ENCODE results near the gene PIGL. TPM values are rescaled to one million over a fixed set of nuclear protein-coding genes. Genes with fewer than 3 reads are reported as not detected.

The PIGL gene
- total and polyA plus RNA-seq, 2 of the 4 experiments (the other 2 are of a cell fraction) = 17.9 to 29.5 TPM

DNA sequence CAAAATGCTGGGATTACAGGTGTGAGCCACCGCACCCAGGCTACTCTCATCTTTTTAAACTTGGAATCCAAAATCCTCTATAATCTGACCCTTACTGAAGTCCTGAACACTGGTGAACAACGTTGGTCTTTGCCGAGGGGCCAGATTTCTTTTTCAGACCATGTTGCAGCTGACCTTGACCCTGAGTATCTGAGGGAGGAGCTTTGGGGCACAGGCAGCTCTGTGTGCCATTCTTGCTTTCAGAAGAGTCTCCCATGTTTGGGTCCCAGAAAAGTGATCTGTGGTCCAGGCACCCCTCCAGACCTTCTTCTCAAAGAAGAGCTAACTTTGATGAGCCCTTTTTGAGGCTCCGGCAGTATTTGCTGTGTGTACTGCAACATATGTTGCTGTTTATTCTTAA is 85.8 kb downstream of the PIGL start:
- Histone ChIP-seq H3K27ac (ENCODE audit: insufficient read depth, low read length) (no peak overlapping the region), H2AK9ac (replicated peaks; ENCODE audit: low read depth, low read length, poor library complexity) (no peak overlapping the region), H4K91ac (ENCODE audit: insufficient read depth, low read depth, low read length) (no peak overlapping the region), H3K14ac (replicated peaks; ENCODE audit: low read depth, low read length) (no peak overlapping the region), H3K56ac (ENCODE audit: extremely low read depth, insufficient read depth, low read length) (no peak overlapping the region), H3K9ac (ENCODE audit: low read depth, low read length) (no peak overlapping the region), H3K4me1 (ENCODE audit: control insufficient read depth, insufficient read depth, low read length) (peaks cover 8% of the 10 kb centered on the region), H2BK15ac (ENCODE audit: low read depth, low read length) (no peak overlapping the region), H2BK20ac (ENCODE audit: low read depth, low read length) (no peak overlapping the region), H2AK5ac (ENCODE audit: low read depth, low read length) (no peak overlapping the region), H3K27me3 (ENCODE audit: control insufficient read depth, insufficient read depth, low read length) (no peaks in the 10 kb centered on the region), H3K18ac (ENCODE audit: low read depth, low read length) (no peak overlapping the region), H3K36me3 (ENCODE audit: control insufficient read depth, insufficient read depth, low read length) (0 out of 2 replicates have a peak, but pooled peaks cover 1% of the 10 kb centered on the region), H3K79me1 (ENCODE audit: low read depth in 1 of 2, low read length in 2 of 2) (no peaks in the 10 kb centered on the region), H3K4me3 (ENCODE audit: insufficient read depth, low read depth, low read length) (no peak overlapping the region), H4K20me1 (ENCODE audit: insufficient read depth, low read length) (no peaks in the 10 kb centered on the region), H2BK5ac (ENCODE audit: low read depth, low read length, poor library complexity, severe bottlenecking) (no peak overlapping the region), H3K9me3 (ENCODE audit: control insufficient read depth, insufficient read depth, low read length) (no peaks in the 10 kb centered on the region), H3K4ac (ENCODE audit: low read depth, low read length) (no peak overlapping the region), H4K5ac (ENCODE audit: low read depth, low read length) (no peak overlapping the region), H3K9me1 (ENCODE audit: insufficient read depth, low read length) (peaks cover 6% of the 10 kb centered on the region), H3K23ac (ENCODE audit: low read depth, low read length) (no peak overlapping the region), H2BK120ac (ENCODE audit: low read depth, low read length) (no peak overlapping the region), H4K8ac (ENCODE audit: low read depth in 2 of 2, low read length in 2 of 2) (no peak overlapping the region), H3K4me2 (ENCODE audit: low read depth, low read length) (no peak overlapping the region), H2AFZ (replicated peaks; ENCODE audit: low read length, poor library complexity) (no peak overlapping the region)
- no peak for TF ChIP-seq MAZ (IDR thresholded peaks at IDR 0.05; ENCODE audit: borderline replicate concordance, low read depth, low read length)
- no peak for TF ChIP-seq USF2 (IDR thresholded peaks at IDR 0.05; ENCODE audit: low read depth, low read length)
- no peak for TF ChIP-seq CHD1 (IDR thresholded peaks at IDR 0.05; ENCODE audit: low read depth, low read length)
- TF ChIP-seq MXI1 (IDR thresholded peaks at IDR 0.05; ENCODE audit: borderline replicate concordance, low read depth, low read length) = no peak
- TF ChIP-seq CEBPB (IDR thresholded peaks at IDR 0.05; ENCODE audit: low read depth, low read length) = no peak
- no peak for TF ChIP-seq NFE2L2 (IDR thresholded peaks at IDR 0.05; ENCODE audit: low read depth, low read length)
- no peak for TF ChIP-seq RCOR1 (IDR thresholded peaks at IDR 0.05; ENCODE audit: insufficient replicate concordance, low read length)
- TF ChIP-seq RAD21 (IDR thresholded peaks at IDR 0.05; ENCODE audit: low read length) = no peak
- TF ChIP-seq FOS (IDR thresholded peaks at IDR 0.05; ENCODE audit: low read depth, low read length) = no peak
- no peak for TF ChIP-seq MAFK (IDR thresholded peaks at IDR 0.05; ENCODE audit: low read depth, low read length)
- no peak for TF ChIP-seq BHLHE40 (IDR thresholded peaks at IDR 0.05; ENCODE audit: low read depth, low read length)
- no peak for TF ChIP-seq SMC3 (IDR thresholded peaks at IDR 0.05; ENCODE audit: low read depth, low read length)
- TF ChIP-seq CTCF (conservative IDR thresholded peaks at IDR 0.05; ENCODE audit: low read depth, low read length) = no peak
- TF ChIP-seq POLR2A (IDR thresholded peaks at IDR 0.05; ENCODE audit: low read depth, low read length) = no peak
- ATAC-seq (ENCODE audit: low read depth) (no peak), DNase-seq (no peak)
- no TSS peak for BruUV-seq (replicated peaks)
- dilution Hi-C loops (cut with HindIII; ENCODE audit: low sequenced_read_pairs, unreplicated experiment) (no loop called here), intact Hi-C loops (cut with micrococcal nuclease) (no loop called here), in situ Hi-C loops (cut with MboI; ENCODE audit: low sequenced_read_pairs) (no loop called here)
- no CpG with 5 or more reads among the region's 4 CpGs for WGBS, 2 experiments (ENCODE audit: extremely low coverage in 2 of 2, insufficient read length in 1 of 2)
- POLR2A ChIA-PET (ENCODE audit: unreplicated experiment) = interaction anchor here (0.9 kb wide), 1 partner anchor 17 kb away, joined by 3 read pairs; no protein-coding TSS in a partner anchor
- CTCF ChIA-PET = no interaction called here
